HL-60/S4 treated with retinoic acid at 250 ng/mL for 4 days and 3 days (cell line): Measurements from ENCODE around the gene NCBP2.

ENCODE experiments used
- in situ Hi-C: fragments of 300-500 bp; cut with MboI; formaldehyde crosslinking; loops from 2 replicates; pipeline ENCODE4 v1.7.0; 2022; ENCODE audit warnings: low sequenced_read_pairs

NCBP2 gene

GRCh38 chr3:196969134-196969659 is 26.9 kb upstream of the NCBP2 start:
- in situ Hi-C loops: no loop called here

GRCh38 chr3:196968233-196969133 is 26.2 kb upstream of the NCBP2 start, which contains the start of gene PIGZ:
Gene PIGZ, minus strand, starts transcription at chr3:196968833. Its CDS starts 16,802 bp downstream, at chr3:196952031.
- in situ Hi-C loops: no loop called here

- in situ Hi-C loops: no loop called here
Observed at GRCh38 chr3:196967412-196968232, 25.3 kb upstream of the NCBP2 start.

- in situ Hi-C loops: no loop called here
Observed at GRCh38 chr3:196966526-196967401, 24.4 kb upstream of the NCBP2 start.

GRCh38 chr3:196965804-196966173 is 23.5 kb upstream of the NCBP2 start:
- in situ Hi-C loops: no loop called here

GRCh38 chr3:196965112-196965803 is 22.9 kb upstream of the NCBP2 start:
- in situ Hi-C loops: no loop called here

GRCh38 chr3:196963631-196963953 is 21.3 kb upstream of the NCBP2 start:
- in situ Hi-C loops: no loop called here

GRCh38 chr3:196962930-196963630 is 20.8 kb upstream of the NCBP2 start:
- in situ Hi-C loops: no loop called here

GRCh38 chr3:196962108-196962929 is 20.0 kb upstream of the NCBP2 start:
- in situ Hi-C loops: no loop called here

- in situ Hi-C loops: no loop called here
Observed at GRCh38 chr3:196954832-196955231, 12.5 kb upstream of the NCBP2 start.

- in situ Hi-C loops: no loop called here
Observed at GRCh38 chr3:196951371-196951770, 9.0 kb upstream of the NCBP2 start.

- in situ Hi-C loops: no loop called here
Observed at GRCh38 chr3:196949750-196950149, 7.4 kb upstream of the NCBP2 start.

- in situ Hi-C loops: no loop called here
Observed at GRCh38 chr3:196949285-196949619, 6.9 kb upstream of the NCBP2 start.

GRCh38 chr3:196948442-196949284 is 6.3 kb upstream of the NCBP2 start:
- in situ Hi-C loops: no loop called here

- in situ Hi-C loops: no loop called here
Observed at GRCh38 chr3:196947860-196948441, 5.6 kb upstream of the NCBP2 start.

GRCh38 chr3:196947136-196947859 is 5.0 kb upstream of the NCBP2 start:
- in situ Hi-C loops: no loop called here
